BJ (cell line): ENCODE results near the gene TXNRD2. TPM values are rescaled to one million over a fixed set of nuclear protein-coding genes. Genes with fewer than 3 reads are reported as not detected.
A peak's percentile ranks its signal among the peaks of the same experiment; 100 is the strongest.

Experiments used
- CTCF ChIA-PET: fragments of 350-600 bp; formaldehyde crosslinking; extraction: SDS; loops from one replicate; lab custom pipeline; 2021; ENCODE audit warnings: antibody characterized with exemption, inconsistent platforms; lab: Yijun Ruan, JAX
- POLR2A ChIA-PET: fragments of 300-600 bp; sonication (Branson Sonifier 250); formaldehyde crosslinking; extraction: SDS; loops from one replicate; lab custom pipeline; 2021; ENCODE audit warnings: antibody characterized with exemption; lab: Charles Lee
- DNase-seq: peaks from one replicate; pipeline ENCODE4 v3.0.0-alpha.2; 2011; ENCODE audit warnings: low read depth
- H3K27me3 ChIP-seq: 2 replicates; pipeline ENCODE4 v1.6.0; 2011; ENCODE audit warnings: low read length; ENCODE audit not compliant: control insufficient read depth, insufficient read depth
- H3K36me3 ChIP-seq: 2 replicates; pipeline ENCODE4 v1.5.1; 2011; ENCODE audit warnings: low read length; ENCODE audit not compliant: control insufficient read depth, insufficient read depth
- H3K4me3 ChIP-seq: 2 replicates; pipeline ENCODE4 v1.5.1; 2011; ENCODE audit warnings: low read depth, mild to moderate bottlenecking, control low read depth, low read length
- polyA plus RNA-seq: library from polyadenylated mRNA; depleted of rRNA; stranded (reverse); fragments of >200 nt; gene quantifications from 2 replicates; pipeline ENCODE4 v1.2.3, GENCODE V29; 2011
- TF ChIP-seq, protein P1 (sequence below): IDR thresholded peaks from 2 replicates; pipeline ENCODE4 v1.5.1; 2011; ENCODE audit warnings: low read depth, mild to moderate bottlenecking, control low read depth, inconsistent platforms, low read length, moderate library complexity; ENCODE audit not compliant: insufficient read depth

The TXNRD2 gene
- polyA plus RNA-seq, 1 experiment: 28.5 TPM

DNA sequence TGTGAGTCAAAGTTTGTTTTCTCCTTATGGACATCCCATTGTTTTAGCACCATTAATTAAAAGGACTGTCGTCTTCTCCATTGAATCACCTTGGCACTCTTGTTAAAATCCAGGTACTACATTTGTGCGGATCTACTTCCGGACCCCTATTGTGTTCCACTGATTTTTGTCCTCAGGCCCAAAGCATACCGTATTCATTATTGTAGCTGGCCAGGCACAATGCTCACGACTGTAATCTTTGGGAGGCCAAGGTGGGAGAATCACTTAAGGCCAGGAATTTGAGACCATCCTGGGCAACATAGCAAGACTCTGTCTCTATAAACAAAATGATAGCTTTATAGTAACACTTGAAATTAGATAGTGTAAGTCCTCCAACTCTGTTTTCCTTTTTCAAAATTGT is 78.0 kb downstream of the TXNRD2 start:
- DNase-seq: no peak
- ChIA-PET POLR2A (no interaction called here), CTCF (no interaction called here)
- Histone ChIP-seq H3K27me3 (no peaks in the 10 kb centered on the region), H3K36me3 (no peaks in the 10 kb centered on the region), H3K4me3 (no peak overlapping the region)
- TF ChIP-seq, protein P1, sequence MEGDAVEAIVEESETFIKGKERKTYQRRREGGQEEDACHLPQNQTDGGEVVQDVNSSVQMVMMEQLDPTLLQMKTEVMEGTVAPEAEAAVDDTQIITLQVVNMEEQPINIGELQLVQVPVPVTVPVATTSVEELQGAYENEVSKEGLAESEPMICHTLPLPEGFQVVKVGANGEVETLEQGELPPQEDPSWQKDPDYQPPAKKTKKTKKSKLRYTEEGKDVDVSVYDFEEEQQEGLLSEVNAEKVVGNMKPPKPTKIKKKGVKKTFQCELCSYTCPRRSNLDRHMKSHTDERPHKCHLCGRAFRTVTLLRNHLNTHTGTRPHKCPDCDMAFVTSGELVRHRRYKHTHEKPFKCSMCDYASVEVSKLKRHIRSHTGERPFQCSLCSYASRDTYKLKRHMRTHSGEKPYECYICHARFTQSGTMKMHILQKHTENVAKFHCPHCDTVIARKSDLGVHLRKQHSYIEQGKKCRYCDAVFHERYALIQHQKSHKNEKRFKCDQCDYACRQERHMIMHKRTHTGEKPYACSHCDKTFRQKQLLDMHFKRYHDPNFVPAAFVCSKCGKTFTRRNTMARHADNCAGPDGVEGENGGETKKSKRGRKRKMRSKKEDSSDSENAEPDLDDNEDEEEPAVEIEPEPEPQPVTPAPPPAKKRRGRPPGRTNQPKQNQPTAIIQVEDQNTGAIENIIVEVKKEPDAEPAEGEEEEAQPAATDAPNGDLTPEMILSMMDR: no peak

DNA sequence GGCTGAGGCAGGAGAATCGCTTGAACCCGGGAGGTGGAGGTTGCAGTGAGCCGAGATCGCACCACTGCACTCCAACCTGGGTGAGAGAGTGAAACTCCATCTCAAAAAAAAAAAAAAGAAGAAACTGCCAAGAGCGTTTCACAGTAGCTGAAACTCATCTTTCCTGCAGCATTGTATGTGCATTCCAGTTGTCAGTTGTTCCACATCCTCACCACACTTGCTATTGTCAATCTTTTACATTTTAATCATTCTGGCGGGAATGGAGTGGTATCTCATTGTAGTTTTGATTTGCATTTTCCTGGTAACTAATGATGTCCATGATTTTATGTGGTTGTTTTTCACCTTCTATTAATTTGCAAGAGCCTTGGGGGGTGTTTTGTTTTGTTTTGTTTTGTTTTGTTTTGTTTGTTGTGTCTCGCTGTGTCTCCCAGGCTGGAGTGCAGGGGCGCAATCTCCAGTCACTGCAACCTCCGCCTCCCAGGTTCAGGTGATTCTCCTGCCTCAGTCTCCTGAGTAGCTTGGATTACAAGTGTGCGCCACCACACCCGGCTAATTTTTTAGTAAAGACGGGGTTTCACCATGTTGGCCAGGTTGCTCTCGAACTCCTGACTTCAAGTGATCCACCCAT is 78.9 kb downstream of the TXNRD2 start:
- no peak for DNase-seq
- ChIA-PET POLR2A (no interaction called here), CTCF (no interaction called here)
- TF ChIP-seq, protein P1: no peak
- H3K4me3 ChIP-seq: no peak overlapping the region
- H3K27me3 ChIP-seq: no peaks in the 10 kb centered on the region
- no peaks in the 10 kb centered on the region for H3K36me3 ChIP-seq

DNA sequence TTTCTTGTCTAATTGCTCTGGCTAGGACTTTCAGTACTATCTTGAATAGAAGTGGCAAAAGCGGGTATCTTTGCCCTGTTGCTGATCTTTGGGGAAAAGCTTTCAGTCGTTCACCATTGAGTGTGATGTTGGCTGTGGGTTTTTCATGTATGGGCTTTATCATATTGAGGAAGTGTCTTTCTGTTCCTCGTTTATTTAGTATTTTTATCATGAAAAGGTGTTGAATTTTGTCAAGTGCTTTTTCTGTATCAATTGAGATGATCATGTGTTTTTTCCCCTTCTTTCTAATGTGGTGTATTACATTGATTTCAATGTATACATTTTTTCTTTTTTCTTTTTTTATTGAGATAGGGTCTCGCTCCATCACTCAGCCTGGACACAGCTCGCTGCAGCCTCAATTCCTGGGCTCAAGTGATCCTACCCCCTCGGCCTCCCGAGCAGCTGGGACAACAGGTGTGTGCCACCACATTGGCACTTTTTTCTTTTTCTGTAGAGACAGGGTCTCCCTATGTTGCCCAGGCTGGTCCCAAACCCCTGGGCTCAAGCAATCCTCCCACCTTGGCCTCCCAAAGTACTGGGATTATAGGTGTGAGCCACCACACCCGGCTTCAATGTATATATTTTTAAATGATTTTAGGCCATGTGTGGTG is 81.6 kb downstream of the TXNRD2 start:
- CTCF ChIA-PET: no interaction called here
- Histone ChIP-seq H3K27me3 (no peaks in the 10 kb centered on the region), H3K4me3 (no peak overlapping the region), H3K36me3 (no peaks in the 10 kb centered on the region)
- POLR2A ChIA-PET: no interaction called here
- no peak for DNase-seq
- TF ChIP-seq, protein P1: no peak

DNA sequence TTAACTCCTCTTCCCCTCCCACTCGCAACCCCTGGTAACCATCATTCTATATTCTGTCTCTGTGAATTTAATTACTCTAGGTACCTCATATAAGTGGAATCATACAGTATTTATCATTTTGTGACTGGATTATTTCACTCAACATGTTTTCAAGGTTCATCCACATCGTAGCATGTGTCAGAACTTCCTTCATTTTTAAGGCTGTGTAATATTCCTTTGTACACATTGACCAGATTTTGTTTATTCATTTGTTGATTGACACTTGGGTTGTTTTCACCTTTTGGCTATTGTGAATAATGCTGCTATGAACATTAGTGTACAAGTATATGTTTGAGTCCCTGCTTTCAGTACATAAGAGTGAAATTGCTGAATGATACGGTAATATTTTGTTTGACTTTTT is 84.2 kb downstream of the TXNRD2 start:
- no peaks in the 10 kb centered on the region for H3K27me3 ChIP-seq
- TF ChIP-seq, protein P1: no peak
- ChIA-PET CTCF (no interaction called here), POLR2A (no interaction called here)
- no peak for DNase-seq
- no peaks in the 10 kb centered on the region for H3K36me3 ChIP-seq
- H3K4me3 ChIP-seq: no peak overlapping the region

DNA sequence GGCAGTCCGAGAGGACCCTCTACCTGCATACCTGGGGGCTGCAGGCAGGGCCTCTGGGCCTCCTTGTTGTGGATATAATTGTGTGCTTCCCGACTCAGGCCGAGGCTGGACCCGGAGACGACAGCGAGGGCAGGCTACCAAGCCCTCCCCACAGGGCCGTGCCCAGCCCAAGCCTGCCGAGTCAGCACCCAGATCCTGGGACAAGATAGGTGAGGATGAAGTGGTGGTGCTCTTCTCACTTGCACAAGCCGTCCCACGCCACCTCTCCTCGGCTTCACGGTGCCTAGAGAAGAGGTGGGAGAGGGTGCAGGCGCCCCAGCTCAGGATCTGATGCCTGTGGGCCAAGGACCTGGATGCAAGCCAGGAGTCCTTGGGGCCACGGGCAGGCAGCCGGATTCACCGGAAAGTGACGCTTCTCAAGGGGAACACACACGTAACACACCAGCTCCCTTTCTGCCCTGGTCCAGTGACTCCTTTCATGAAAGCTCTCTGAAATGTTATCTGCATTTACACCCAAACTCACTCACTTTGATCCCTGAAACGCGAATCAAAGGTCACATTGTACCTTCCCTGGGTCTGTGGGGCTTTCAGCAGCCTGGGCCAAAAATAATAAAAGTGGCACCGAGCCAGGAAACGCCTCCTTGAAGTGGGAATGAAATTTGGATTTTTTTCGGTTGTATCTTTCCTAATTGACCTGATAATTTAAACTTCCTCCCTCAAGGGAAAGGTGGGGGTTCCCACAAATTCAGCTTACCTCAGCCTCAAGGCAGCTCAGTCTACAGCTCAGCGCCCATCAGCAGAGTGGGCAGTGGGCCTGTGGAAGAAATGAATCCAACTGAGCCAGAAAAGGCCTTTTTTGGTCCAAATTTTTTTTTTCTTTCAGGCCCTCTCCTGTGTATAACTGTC is 85.9 kb downstream of the TXNRD2 start:
- no peak for DNase-seq
- Histone ChIP-seq H3K27me3 (no peaks in the 10 kb centered on the region), H3K4me3 (peak overlapping the region; percentile 81), H3K36me3 (peaks cover 14% of the 10 kb centered on the region)
- ChIA-PET POLR2A (no interaction called here), CTCF (interaction anchor here (0.7 to 3.0 kb wide), 6 partner anchors 15 to 233 kb away, joined by 3 to 14 read pairs (median 5); no protein-coding TSS in a partner anchor)
- TF ChIP-seq, protein P1: no peak
